ENCODE data around the gene ZRSR2.
A peak's percentile ranks its signal among the peaks of the same experiment; 100 is the strongest.

The ZRSR2 gene

GRCh38 chrX:15854080-15854655 is 63.9 kb downstream of the ZRSR2 start:
- DNase-seq, result no peak

- DNase-seq, result peak; percentile 81
Observed at GRCh38 chrX:15854712-15855567, 64.7 kb downstream of the ZRSR2 start, which contains the start of gene AP1S2. Gene AP1S2 (minus strand): TSS chrX:15854813. CDS start chrX:15852524, 2,289 bp downstream.

GRCh38 chrX:15855568-15856221 is 65.4 kb downstream of the ZRSR2 start:
- DNase-seq, result no peak

GRCh38 chrX:15856222-15856587 is 65.9 kb downstream of the ZRSR2 start:
- no peak for DNase-seq

GRCh38 chrX:15856636-15857035 is 66.4 kb downstream of the ZRSR2 start:
- DNase-seq, result no peak

GRCh38 chrX:15858051-15858450 is 67.8 kb downstream of the ZRSR2 start:
- DNase-seq, result no peak

GRCh38 chrX:15860921-15861320 is 70.6 kb downstream of the ZRSR2 start:
- DNase-seq, result no peak

GRCh38 chrX:15864023-15864422 is 73.7 kb downstream of the ZRSR2 start:
- DNase-seq, result no peak

GRCh38 chrX:15864629-15865028 is 74.3 kb downstream of the ZRSR2 start:
- DNase-seq, result no peak

GRCh38 chrX:15866147-15866546 is 75.9 kb downstream of the ZRSR2 start:
- DNase-seq, result no peak

- DNase-seq, result no peak
Observed at GRCh38 chrX:15869695-15870094, 79.4 kb downstream of the ZRSR2 start.

GRCh38 chrX:15870310-15870709 is 80.0 kb downstream of the ZRSR2 start:
- no peak for DNase-seq

All from NCI-H2029 (cell line).